ENCODE measurements around the gene ZNF581.

DNA sequence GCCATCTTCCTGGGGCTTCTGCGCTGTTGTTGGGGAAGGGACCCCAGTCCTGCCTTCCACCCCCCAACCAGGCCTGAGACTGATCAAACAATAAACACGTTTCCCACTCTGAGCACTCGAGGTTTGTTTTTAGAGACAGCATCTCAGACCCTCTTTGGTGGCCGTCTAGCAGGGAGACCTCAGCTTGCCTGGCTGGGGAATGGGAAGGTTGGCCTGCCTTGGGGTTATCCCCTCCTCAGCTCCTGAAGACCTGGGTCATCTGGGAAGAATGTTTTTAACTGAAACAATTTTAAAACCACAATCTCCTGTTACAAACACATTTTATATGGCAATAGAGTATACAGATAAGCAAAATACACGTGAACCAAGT, 2.0 kb downstream of the ZNF581 start:
- TF ChIP-seq, protein P1, sequence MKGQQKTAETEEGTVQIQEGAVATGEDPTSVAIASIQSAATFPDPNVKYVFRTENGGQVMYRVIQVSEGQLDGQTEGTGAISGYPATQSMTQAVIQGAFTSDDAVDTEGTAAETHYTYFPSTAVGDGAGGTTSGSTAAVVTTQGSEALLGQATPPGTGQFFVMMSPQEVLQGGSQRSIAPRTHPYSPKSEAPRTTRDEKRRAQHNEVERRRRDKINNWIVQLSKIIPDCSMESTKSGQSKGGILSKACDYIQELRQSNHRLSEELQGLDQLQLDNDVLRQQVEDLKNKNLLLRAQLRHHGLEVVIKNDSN (IDR thresholded peaks at IDR 0.05) = no peak
- TF ChIP-seq, protein P2, sequence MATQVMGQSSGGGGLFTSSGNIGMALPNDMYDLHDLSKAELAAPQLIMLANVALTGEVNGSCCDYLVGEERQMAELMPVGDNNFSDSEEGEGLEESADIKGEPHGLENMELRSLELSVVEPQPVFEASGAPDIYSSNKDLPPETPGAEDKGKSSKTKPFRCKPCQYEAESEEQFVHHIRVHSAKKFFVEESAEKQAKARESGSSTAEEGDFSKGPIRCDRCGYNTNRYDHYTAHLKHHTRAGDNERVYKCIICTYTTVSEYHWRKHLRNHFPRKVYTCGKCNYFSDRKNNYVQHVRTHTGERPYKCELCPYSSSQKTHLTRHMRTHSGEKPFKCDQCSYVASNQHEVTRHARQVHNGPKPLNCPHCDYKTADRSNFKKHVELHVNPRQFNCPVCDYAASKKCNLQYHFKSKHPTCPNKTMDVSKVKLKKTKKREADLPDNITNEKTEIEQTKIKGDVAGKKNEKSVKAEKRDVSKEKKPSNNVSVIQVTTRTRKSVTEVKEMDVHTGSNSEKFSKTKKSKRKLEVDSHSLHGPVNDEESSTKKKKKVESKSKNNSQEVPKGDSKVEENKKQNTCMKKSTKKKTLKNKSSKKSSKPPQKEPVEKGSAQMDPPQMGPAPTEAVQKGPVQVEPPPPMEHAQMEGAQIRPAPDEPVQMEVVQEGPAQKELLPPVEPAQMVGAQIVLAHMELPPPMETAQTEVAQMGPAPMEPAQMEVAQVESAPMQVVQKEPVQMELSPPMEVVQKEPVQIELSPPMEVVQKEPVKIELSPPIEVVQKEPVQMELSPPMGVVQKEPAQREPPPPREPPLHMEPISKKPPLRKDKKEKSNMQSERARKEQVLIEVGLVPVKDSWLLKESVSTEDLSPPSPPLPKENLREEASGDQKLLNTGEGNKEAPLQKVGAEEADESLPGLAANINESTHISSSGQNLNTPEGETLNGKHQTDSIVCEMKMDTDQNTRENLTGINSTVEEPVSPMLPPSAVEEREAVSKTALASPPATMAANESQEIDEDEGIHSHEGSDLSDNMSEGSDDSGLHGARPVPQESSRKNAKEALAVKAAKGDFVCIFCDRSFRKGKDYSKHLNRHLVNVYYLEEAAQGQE (IDR thresholded peaks at IDR 0.05; ENCODE audit: low read depth) = no peak
- TF ChIP-seq TEAD4 (IDR thresholded peaks at IDR 0.05) (no peak), TAF1 (IDR thresholded peaks at IDR 0.05; ENCODE audit: low read depth) (no peak), EP300 (IDR thresholded peaks at IDR 0.05; ENCODE audit: borderline replicate concordance) (no peak), YY1 (IDR thresholded peaks at IDR 0.05; ENCODE audit: low read depth) (no peak), CEBPB (IDR thresholded peaks at IDR 0.05) (no peak), ZBTB7A (IDR thresholded peaks at IDR 0.05; ENCODE audit: low read depth) (no peak)
- TF ChIP-seq, protein P3, sequence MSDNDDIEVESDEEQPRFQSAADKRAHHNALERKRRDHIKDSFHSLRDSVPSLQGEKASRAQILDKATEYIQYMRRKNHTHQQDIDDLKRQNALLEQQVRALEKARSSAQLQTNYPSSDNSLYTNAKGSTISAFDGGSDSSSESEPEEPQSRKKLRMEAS (IDR thresholded peaks at IDR 0.05) = no peak

All from Ishikawa (cell line).